Inflammatory macrophage treated with lipopolysaccharide for 4 hours (primary cell): ENCODE measurements around the gene OSBPL10.
"Not testable (repeated sequence)": the region's sequence is repeated elsewhere in the genome, so short reads cannot be mapped to it uniquely, and the experiment has no call there.

Experiments used
- DNase-seq: peaks from one replicate; pipeline ENCODE4 v3.0.0-alpha.2; 2020

Gene OSBPL10

GRCh38 chr3:31981206-31982181, at the start of gene OSBPL10, which contains the start of gene ZNF860:
TSS of gene OSBPL10 (minus strand) at chr3:31981262. CDS start at chr3:31981179, 83 bp downstream.
TSS of gene ZNF860 (plus strand) at chr3:31981750. CDS start at chr3:31989080, 7,330 bp downstream.
- DNase-seq, result peak; percentile 23

DNA sequence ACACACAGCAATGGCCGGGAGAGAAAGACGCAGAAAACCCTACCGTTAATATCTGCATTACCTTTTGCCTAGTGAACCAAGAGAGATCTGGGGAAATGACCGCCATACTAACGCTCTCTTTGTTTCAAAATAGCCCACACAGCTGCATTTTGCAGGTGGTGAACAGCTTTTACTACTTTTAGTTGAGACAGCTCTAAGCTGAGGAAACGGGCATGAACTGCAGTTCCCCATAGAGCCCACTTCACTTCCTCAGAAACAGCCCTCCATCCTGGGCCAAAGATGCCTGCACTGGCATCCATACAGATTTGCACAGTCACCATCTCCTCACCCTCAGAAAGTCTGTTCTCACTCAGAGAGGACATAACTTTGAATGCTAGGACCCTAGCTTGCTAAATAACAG, 45.5 kb upstream of the OSBPL10 start:
- DNase-seq, result peak; percentile 6

DNA sequence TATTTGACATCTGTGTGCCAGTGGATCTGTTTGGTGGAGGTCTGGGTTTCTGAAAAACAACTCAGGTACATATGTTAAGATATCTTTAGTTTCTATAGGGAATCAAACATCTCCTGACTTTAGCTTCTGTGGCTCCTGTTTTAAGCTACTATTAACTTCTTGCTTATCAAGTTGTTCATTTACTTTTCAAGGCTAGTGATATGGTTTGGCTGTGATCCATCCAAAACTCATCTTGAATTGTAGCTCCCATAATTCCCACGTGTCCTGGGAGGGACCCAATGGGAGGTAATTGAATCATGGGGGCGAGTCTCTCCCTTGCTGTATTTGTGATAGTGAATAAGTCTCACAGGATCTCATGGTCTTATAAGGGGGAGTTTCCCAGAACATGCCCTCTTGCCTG, 41.9 kb upstream of the OSBPL10 start:
- DNase-seq, result no peak

- no peak for DNase-seq
Measured at GRCh38 chr3:32021748-32022147, 40.7 kb upstream of the OSBPL10 start.

DNA sequence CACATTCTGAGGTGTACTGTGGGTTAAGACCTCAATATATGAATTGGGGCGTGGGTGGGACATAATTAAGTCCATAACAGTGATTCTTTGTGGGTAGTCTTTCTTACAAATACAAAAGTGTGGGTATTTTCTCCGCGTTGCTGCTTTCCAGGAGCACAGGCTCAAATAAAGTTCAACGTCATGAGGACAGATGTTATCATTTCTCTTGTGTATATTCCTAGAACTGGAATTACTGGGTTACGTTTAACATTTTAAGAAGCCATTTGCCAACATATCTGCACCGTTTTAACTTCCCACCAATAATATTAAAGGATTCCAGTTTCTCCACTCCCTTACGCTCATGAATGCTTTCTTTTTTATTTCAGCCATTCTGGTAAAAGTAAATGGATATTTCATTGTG, 40.1 kb upstream of the OSBPL10 start:
- no peak for DNase-seq

DNA sequence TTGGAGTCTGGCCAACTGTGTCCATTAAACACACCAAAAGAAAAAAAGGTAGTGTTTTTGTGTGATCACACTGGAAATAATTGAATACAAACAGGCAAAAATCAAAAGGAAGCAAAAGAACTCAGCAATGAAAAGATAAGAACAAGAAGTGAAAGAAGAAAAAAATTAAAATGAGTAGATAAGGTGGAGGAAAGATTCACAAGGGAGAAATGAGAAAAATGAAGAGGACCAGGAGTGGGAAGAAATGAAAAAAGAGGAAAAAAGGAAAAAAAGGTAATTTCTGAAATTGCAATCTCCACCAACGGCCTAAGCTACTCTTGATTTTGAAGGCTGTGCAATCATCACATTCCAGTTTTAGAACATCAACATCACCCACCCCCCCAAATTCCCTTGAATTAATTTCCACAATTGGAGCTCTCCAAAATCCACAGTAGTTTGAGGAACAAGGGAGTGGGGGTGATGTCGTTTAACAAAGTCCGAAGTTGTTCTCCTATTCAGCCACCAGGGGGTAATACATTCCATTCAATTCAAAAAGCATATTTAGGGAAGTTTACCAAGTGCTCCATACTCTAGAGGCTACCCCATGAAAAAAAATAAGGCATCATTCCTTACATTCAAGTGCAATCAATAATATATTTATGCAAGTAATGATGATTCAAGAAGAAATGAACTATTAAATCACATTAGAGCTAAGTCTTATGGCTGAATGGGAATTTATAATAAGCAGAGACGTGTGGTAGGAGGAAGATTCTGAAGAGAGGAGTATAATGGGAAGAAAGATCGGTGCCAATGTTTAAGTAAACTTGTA, 37.9 kb upstream of the OSBPL10 start:
- DNase-seq, result peak; percentile 61

GRCh38 chr3:32017286-32017685, 36.2 kb upstream of the OSBPL10 start:
- DNase-seq, result no peak

DNA sequence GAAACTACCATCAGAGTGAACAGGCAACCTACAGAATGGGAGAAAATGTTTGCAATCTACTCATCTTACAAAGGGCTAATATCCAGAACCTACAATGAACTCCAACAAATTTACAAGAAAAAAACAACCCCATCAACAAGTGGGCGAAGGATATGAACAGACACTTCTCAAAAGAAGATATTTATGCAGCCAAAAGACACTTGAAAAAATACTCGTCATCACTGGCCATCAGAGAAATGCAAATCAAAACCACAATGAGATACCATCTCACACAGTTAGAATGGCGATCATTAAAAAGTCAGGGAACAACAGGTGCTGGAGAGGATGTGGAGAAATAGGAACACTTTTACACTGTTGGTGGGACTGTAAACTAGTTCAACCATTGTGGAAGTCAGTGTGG, 34.6 kb upstream of the OSBPL10 start:
- DNase-seq, result not testable (repeated sequence)

- DNase-seq, result not testable (repeated sequence)
Measured at GRCh38 chr3:32010699-32011098, 29.6 kb upstream of the OSBPL10 start.

- no peak for DNase-seq
Measured at GRCh38 chr3:32009957-32010356, 28.9 kb upstream of the OSBPL10 start.

- DNase-seq, result no peak
Measured at GRCh38 chr3:32009101-32009500, 28.0 kb upstream of the OSBPL10 start.

DNA sequence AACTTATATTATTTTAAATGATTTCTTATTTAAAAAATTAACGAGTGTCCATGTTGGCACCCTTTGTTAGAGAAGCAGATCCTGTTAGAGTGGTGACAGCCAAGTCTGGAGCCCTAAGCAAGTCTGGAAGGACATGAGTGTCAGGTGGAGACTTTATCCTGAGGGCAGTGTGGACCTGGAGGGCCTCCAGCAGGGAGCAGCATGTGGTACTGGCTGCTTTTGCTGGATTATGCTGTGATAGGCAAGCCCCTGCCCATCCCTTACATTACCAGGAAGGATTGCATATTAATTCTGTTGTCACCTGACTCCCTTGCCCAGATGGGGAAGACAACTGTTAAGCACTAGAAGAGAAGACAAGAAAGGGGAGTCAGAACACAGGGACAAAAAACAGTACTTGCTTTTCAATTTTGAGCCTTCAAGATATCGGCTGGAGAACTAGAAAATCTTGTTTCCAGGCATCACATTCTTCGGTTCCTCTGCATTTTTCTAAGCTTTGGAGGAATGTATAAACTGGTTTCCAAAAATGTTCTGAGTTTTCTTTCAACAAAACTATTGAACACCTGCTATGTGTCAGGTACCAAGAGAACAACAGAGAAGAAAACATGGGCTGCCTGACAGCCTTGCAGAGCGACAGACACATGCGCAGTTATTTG, 23.2 kb upstream of the OSBPL10 start:
- no peak for DNase-seq

- DNase-seq, result no peak
Measured at GRCh38 chr3:32003380-32003779, 22.3 kb upstream of the OSBPL10 start.

DNA sequence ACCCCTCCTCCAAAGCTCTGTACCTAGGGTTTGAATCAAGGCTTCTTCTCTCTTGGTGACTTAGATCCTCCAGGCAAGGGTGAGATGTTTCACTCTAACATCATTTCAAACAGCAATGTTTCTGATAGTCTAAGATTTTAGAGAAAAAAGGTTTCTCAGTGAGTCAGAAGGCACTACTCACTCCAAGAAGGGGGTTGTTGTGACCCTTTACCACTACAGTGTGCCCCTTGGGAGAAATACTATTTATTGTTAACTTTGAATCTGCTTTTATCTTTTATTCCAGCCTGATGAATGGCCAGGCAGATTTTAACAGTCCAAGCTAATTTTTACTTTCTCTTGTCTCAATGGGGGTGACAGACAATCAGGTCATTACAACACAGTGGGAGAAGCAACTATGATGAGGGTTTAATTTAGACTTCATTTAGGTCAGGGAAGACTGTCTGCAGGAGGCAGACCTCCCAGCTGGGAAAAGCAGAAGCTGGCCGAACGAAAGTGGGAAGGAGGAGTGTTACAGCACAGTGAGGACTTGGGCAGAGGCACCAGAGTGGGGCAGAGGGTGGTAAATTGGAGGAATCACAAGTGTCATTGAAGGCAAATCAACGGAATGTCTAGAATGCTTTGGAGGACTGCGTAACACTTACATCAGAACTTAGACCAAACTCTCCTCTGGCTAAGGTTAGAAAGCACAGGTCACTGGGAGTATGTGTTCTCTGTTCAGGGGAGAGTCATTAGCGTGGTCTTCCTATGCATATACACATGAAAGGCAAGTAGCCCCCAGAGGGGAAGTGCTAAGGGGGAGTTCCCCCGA, 21.7 kb upstream of the OSBPL10 start:
- DNase-seq, result no peak

- no peak for DNase-seq
Measured at GRCh38 chr3:32000877-32001276, 19.8 kb upstream of the OSBPL10 start.

- DNase-seq, result no peak
Measured at GRCh38 chr3:31999907-32000439, 18.9 kb upstream of the OSBPL10 start.

GRCh38 chr3:31997500-31997899, 16.4 kb upstream of the OSBPL10 start:
- DNase-seq, result no peak

DNA sequence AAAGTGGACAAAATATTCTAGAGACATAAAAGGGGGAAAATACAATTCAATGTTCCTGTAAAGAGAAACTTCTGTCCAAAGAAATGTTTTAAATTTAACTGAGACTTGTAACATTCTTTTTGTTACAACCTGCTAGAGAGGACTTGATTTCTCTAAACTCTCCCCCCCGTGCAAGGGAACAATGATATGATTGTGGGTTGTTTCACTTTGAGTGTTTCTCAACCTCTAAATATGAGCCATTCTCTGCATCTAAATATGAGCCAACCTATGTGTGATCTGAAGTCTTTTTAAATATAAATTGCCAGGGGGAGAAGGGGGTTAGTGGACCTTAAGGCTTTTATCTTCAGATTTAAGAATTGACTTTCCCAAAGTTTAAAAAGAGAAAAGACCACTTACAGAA, 15.1 kb upstream of the OSBPL10 start:
- DNase-seq, result no peak

GRCh38 chr3:31995026-31995425, 14.0 kb upstream of the OSBPL10 start:
- not testable (repeated sequence) for DNase-seq

DNA sequence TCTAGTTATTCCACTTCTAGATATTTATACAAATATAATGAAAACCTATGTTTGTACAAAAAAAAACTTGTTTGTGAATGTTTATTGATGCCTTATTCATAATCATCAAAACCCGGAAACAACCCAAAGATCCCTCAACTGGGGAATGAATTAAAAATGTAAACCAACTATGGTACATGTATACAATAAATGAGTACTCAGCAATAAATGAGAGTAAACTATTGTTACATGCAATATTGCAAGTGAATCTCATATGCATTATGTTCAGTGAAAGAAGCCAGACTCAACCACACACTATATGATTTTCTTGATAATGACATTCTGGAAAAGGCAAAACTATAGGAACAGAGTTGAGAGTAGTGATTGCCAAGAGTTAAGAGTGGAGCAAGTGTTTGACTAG, 12.8 kb upstream of the OSBPL10 start:
- no peak for DNase-seq

DNA sequence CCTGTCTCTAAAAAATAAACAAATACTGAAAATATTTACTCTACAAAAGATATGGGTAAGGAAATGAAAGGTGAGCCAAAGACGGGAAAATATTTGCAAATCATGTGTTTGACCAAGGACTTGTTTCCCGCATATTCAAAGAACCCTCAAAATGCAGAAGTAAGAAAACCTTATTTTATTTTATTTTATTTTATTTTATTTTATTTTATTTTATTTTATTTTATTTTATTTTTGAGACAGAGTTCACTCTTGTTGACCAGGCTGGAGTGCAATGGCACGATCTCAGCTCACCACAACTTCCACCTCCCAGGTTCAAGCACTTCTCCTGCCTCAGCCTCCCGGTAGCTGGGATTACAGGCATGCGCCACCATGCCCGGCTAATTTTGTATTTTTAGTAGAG, 11.9 kb upstream of the OSBPL10 start:
- not testable (repeated sequence) for DNase-seq

GRCh38 chr3:31988271-31988670, 7.2 kb upstream of the OSBPL10 start:
- DNase-seq, result no peak
